ENCODE results near the gene LAGE3. TPM values are rescaled to one million over a fixed set of nuclear protein-coding genes. Genes with fewer than 3 reads are reported as not detected.

Gene LAGE3
- total RNA-seq, 2 donors from 2014 or later = 29.5 to 34.1 TPM

GRCh38 chrX:154525606-154526490 lies 46.8 kb upstream of the LAGE3 start:
- H3K27ac Mint-ChIP-seq = no peak overlapping the region
- Histone ChIP-seq H3K4me1 (ENCODE audit: control insufficient read depth, insufficient read depth, low read length) (no peaks in the 10 kb centered on the region), H3K9me3 (ENCODE audit: control insufficient read depth, low read length) (no peaks in the 10 kb centered on the region), H3K27me3 (ENCODE audit: control insufficient read depth, insufficient read depth, low read length, poor library complexity, severe bottlenecking) (no peaks in the 10 kb centered on the region), H3K36me3 (ENCODE audit: control insufficient read depth, insufficient read depth, low read length) (no peaks in the 10 kb centered on the region), H3K4me3 (ENCODE audit: low read length) (no peak overlapping the region), H3K27ac (ENCODE audit: low read depth, low read length) (no peak overlapping the region), H3K9ac (ENCODE audit: extremely low read depth, low read length, poor library complexity, severe bottlenecking) (no peak overlapping the region)
- H3K4me1 Mint-ChIP-seq = peaks cover 2% of the 10 kb centered on the region
- no peak overlapping the region for H3K4me3 Mint-ChIP-seq
- H3K27me3 Mint-ChIP-seq (ENCODE audit: insufficient read depth) = peaks cover 14% of the 10 kb centered on the region
- peaks cover 53% of the 10 kb centered on the region for H3K9me3 Mint-ChIP-seq
- peaks cover 4% of the 10 kb centered on the region for H3K36me3 Mint-ChIP-seq (ENCODE audit: low read depth)
- DNase-seq = no peak
- 96 to 97% methylated on average over 5 to 14 of the region's 14 CpGs for WGBS, 2 experiments (ENCODE audit: insufficient coverage in 1 of 2, insufficient read length in 1 of 2)
- TF ChIP-seq CTCF (conservative IDR thresholded peaks at IDR 0.05) = no peak

DNA sequence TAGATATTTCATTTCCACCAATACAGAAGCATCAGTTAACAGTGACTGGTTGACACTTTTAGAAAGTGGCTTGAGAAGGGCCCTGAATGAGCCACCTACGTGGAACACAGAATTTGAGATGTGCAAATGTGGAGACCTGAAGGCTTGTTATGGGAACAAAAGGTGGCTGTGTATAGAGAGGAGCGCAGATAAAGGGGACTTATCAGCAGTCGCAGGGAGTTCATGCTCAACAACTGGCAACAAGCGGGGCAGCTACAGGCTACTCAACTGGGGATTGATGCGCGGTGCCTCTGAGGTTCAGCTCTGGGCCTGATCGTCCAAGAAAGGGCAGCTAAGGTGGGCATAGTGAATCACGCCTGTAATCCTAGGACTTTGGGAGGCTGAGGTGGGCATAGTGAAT lies 40.3 kb upstream of the LAGE3 start:
- H3K9me3 Mint-ChIP-seq = peaks cover 43% of the 10 kb centered on the region
- no peak overlapping the region for H3K27ac Mint-ChIP-seq
- Histone ChIP-seq H3K9me3 (ENCODE audit: control insufficient read depth, low read length) (no peaks in the 10 kb centered on the region), H3K27ac (ENCODE audit: low read depth, low read length) (no peak overlapping the region), H3K27me3 (ENCODE audit: control insufficient read depth, insufficient read depth, low read length, poor library complexity, severe bottlenecking) (no peaks in the 10 kb centered on the region), H3K4me1 (ENCODE audit: control insufficient read depth, insufficient read depth, low read length) (no peaks in the 10 kb centered on the region), H3K9ac (ENCODE audit: extremely low read depth, low read length, poor library complexity, severe bottlenecking) (no peak overlapping the region), H3K4me3 (ENCODE audit: low read length) (no peak overlapping the region), H3K36me3 (ENCODE audit: control insufficient read depth, insufficient read depth, low read length) (no peaks in the 10 kb centered on the region)
- TF ChIP-seq CTCF (conservative IDR thresholded peaks at IDR 0.05) = no peak
- 95% methylated on average over 7 of the region's 8 CpGs; no CpG with 5 or more reads in 1 of the 2 experiments for WGBS, 2 experiments (ENCODE audit: insufficient coverage in 1 of 2, insufficient read length in 1 of 2)
- H3K27me3 Mint-ChIP-seq (ENCODE audit: insufficient read depth) = peaks cover 4% of the 10 kb centered on the region
- peaks cover 5% of the 10 kb centered on the region for H3K36me3 Mint-ChIP-seq (ENCODE audit: low read depth)
- peaks cover 11% of the 10 kb centered on the region for H3K4me1 Mint-ChIP-seq
- H3K4me3 Mint-ChIP-seq = no peak overlapping the region
- DNase-seq = no peak

GRCh38 chrX:154517101-154517781 lies 38.2 kb upstream of the LAGE3 start:
- WGBS, 2 experiments (ENCODE audit: insufficient coverage in 1 of 2, insufficient read length in 1 of 2) = 13 to 16% methylated on average over 4 to 25 of the region's 25 CpGs
- peak overlapping the region; percentile 86 for H3K27ac Mint-ChIP-seq
- H3K9ac ChIP-seq (ENCODE audit: extremely low read depth, low read length, poor library complexity, severe bottlenecking) = peak overlapping the region; percentile 49
- DNase-seq = peak; percentile 84
- peak overlapping the region; percentile 68 for H3K4me3 Mint-ChIP-seq
- peaks cover 39% of the 10 kb centered on the region for H3K9me3 Mint-ChIP-seq
- H3K27me3 ChIP-seq (ENCODE audit: control insufficient read depth, insufficient read depth, low read length, poor library complexity, severe bottlenecking) = no peaks in the 10 kb centered on the region
- no peaks in the 10 kb centered on the region for H3K36me3 ChIP-seq (ENCODE audit: control insufficient read depth, insufficient read depth, low read length)
- peak overlapping the region; percentile 81 for H3K4me3 ChIP-seq (ENCODE audit: low read length)
- H3K27ac ChIP-seq (ENCODE audit: low read depth, low read length) = peak overlapping the region; percentile 81
- TF ChIP-seq CTCF (conservative IDR thresholded peaks at IDR 0.05) = no peak
- no peaks in the 10 kb centered on the region for H3K4me1 ChIP-seq (ENCODE audit: control insufficient read depth, insufficient read depth, low read length)
- H3K4me1 Mint-ChIP-seq = peaks cover 11% of the 10 kb centered on the region
- H3K27me3 Mint-ChIP-seq (ENCODE audit: insufficient read depth) = no peaks in the 10 kb centered on the region
- no peaks in the 10 kb centered on the region for H3K9me3 ChIP-seq (ENCODE audit: control insufficient read depth, low read length)
- H3K36me3 Mint-ChIP-seq (ENCODE audit: low read depth) = peaks cover 9% of the 10 kb centered on the region
